Measurements from ENCODE around the gene LRRFIP1. TPM values are rescaled to one million over a fixed set of nuclear protein-coding genes. Genes with fewer than 3 reads are reported as not detected.

LRRFIP1 gene
- total and polyA plus RNA-seq, 2 of the 13 experiments (the other 11 are each of a cell fraction or from before 2014, with no cell fraction given): 15.9 to 40.5 TPM

GRCh38 chr2:237585590-237586221 is 41.7 kb upstream of the LRRFIP1 start (continued):
- TF ChIP-seq ZNF609 (CRISPR knock-in tag; IDR thresholded peaks at IDR 0.05; ENCODE audit: borderline replicate concordance) (peak; percentile 96), NFE2 (CRISPR knock-in tag; IDR thresholded peaks at IDR 0.05) (no peak), ZNF678 (CRISPR knock-in tag; IDR thresholded peaks at IDR 0.05) (no peak), FOXM1 (CRISPR knock-in tag; IDR thresholded peaks at IDR 0.05) (no peak), ZNF333 (CRISPR knock-in tag; IDR thresholded peaks at IDR 0.05; ENCODE audit: borderline replicate concordance) (0 out of 2 replicates have a peak, but pooled peaks have one; percentile 78), CAMTA2 (CRISPR knock-in tag; IDR thresholded peaks at IDR 0.05; ENCODE audit: borderline replicate concordance) (no peak), ZNF619 (CRISPR knock-in tag; IDR thresholded peaks at IDR 0.05) (peak; percentile 98), ZNF614 (CRISPR knock-in tag; IDR thresholded peaks at IDR 0.05; ENCODE audit: borderline replicate concordance) (peak; percentile 93; the same call in 1 of the 2 replicates), MXD4 (CRISPR knock-in tag; IDR thresholded peaks at IDR 0.05) (peak; percentile 74), ZNF788 (CRISPR knock-in tag; IDR thresholded peaks at IDR 0.05; ENCODE audit: borderline replicate concordance) (peak; percentile 99; the same call in 1 of the 2 replicates), DNMT1 (CRISPR knock-in tag; IDR thresholded peaks at IDR 0.05) (no peak), ZFP62 (CRISPR knock-in tag; IDR thresholded peaks at IDR 0.05) (no peak), ZNF280B (CRISPR knock-in tag; IDR thresholded peaks at IDR 0.05; ENCODE audit: borderline replicate concordance) (no peak; the same call in 1 of the 2 replicates), SMYD3 (CRISPR knock-in tag; IDR thresholded peaks at IDR 0.05) (no peak), GTF3A (CRISPR knock-in tag; conservative IDR thresholded peaks at IDR 0.05) (no peak), ATRX (CRISPR knock-in tag; IDR thresholded peaks at IDR 0.05; ENCODE audit: borderline replicate concordance) (no peak), JUND (CRISPR knock-in tag; IDR thresholded peaks at IDR 0.05) (peak; percentile 77; the same call in 1 of the 2 replicates)
- TF ChIP-seq, protein P1, sequence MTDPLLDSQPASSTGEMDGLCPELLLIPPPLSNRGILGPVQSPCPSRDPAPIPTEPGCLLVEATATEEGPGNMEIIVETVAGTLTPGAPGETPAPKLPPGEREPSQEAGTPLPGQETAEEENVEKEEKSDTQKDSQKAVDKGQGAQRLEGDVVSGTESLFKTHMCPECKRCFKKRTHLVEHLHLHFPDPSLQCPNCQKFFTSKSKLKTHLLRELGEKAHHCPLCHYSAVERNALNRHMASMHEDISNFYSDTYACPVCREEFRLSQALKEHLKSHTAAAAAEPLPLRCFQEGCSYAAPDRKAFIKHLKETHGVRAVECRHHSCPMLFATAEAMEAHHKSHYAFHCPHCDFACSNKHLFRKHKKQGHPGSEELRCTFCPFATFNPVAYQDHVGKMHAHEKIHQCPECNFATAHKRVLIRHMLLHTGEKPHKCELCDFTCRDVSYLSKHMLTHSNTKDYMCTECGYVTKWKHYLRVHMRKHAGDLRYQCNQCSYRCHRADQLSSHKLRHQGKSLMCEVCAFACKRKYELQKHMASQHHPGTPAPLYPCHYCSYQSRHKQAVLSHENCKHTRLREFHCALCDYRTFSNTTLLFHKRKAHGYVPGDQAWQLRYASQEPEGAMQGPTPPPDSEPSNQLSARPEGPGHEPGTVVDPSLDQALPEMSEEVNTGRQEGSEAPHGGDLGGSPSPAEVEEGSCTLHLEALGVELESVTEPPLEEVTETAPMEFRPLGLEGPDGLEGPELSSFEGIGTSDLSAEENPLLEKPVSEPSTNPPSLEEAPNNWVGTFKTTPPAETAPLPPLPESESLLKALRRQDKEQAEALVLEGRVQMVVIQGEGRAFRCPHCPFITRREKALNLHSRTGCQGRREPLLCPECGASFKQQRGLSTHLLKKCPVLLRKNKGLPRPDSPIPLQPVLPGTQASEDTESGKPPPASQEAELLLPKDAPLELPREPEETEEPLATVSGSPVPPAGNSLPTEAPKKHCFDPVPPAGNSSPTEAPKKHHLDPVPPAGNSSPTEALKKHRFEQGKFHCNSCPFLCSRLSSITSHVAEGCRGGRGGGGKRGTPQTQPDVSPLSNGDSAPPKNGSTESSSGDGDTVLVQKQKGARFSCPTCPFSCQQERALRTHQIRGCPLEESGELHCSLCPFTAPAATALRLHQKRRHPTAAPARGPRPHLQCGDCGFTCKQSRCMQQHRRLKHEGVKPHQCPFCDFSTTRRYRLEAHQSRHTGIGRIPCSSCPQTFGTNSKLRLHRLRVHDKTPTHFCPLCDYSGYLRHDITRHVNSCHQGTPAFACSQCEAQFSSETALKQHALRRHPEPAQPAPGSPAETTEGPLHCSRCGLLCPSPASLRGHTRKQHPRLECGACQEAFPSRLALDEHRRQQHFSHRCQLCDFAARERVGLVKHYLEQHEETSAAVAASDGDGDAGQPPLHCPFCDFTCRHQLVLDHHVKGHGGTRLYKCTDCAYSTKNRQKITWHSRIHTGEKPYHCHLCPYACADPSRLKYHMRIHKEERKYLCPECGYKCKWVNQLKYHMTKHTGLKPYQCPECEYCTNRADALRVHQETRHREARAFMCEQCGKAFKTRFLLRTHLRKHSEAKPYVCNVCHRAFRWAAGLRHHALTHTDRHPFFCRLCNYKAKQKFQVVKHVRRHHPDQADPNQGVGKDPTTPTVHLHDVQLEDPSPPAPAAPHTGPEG (CRISPR knock-in tag; IDR thresholded peaks at IDR 0.05): 0 out of 2 replicates have a peak, but pooled peaks have one; percentile 39

Data from HepG2 (cell line).